Left colon (tissue), 2 donors: Measurements from ENCODE around the gene RBMS1. TPM values are rescaled to one million over a fixed set of nuclear protein-coding genes. Genes with fewer than 3 reads are reported as not detected.
"Not testable (repeated sequence)": the region's sequence is repeated elsewhere in the genome, so short reads cannot be mapped to it uniquely, and the experiment has no call there.

Source experiments
- ATAC-seq: fragments of 200-7000 bp; cut with Tn5 transposase; one replicate; pipeline ENCODE4 v1.9.1; 2020; ENCODE audit warnings: mild to moderate bottlenecking, moderate library complexity
- DNase-seq, 2 donors: peaks; one replicate each; pipeline ENCODE4 v3.0.0-alpha.2; 2020
- intact Hi-C, 2 donors: fragments of 100-400 bp; cut with DNase I in 1 of 2; cut with micrococcal nuclease in 1 of 2; formaldehyde crosslinking; loops; one replicate each; pipeline versions ENCODE4 v1.11.2 to v1.14.0; 2022; cut with DNase I, micrococcal nuclease
- total RNA-seq, 2 donors: library from RNA; stranded (reverse); fragmentation: NEBNext Ultra II Directional; extraction: Animal tissue kit (Norgen Biotek cat#: 25700); gene quantifications; one replicate each; pipeline ENCODE4 v1.2.1, GENCODE V29; 2021
- donor health status: DM: no; HTN: no; CAD: no.
- donor health status: DM: yes; HTN: yes; CAD: no.

The RBMS1 gene
- total RNA-seq, 2 donors from 2014 or later: 7.5 to 18.6 TPM

DNA sequence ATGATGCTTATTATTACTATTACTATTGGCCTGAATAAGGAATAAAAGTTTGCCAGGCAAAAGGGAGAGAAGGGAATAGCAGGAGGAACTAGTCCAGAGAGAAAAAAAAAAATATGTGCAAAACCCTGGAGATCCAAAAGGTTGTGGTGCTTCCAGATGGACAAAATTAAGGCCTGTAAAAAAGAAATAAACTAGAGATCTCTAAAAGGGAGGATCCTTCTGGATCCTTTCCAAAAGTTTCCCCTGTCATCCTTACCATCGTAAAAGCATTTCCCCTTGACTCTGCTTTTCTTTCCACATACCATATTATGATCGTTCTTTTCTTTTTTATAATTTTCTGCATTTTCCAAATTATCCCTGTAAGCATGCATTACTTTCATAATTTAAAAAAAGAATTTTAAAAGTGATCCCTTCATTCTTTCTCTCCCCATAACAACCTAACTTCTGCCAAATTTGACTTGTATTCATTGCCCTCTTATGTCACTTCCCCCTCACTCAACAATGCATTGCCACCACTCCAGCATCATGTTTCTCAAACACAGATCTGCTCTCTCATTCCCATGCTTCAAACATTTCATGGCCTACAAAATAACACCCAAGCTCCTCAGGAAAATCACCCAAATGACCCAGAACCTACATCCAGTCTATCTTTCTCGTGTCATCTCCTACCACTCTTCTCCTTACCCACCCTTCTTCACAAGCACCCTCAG, 40.3 kb downstream of the RBMS1 start:
- DNase-seq (no peak), ATAC-seq (no peak)
- intact Hi-C loops: no loop called here

DNA sequence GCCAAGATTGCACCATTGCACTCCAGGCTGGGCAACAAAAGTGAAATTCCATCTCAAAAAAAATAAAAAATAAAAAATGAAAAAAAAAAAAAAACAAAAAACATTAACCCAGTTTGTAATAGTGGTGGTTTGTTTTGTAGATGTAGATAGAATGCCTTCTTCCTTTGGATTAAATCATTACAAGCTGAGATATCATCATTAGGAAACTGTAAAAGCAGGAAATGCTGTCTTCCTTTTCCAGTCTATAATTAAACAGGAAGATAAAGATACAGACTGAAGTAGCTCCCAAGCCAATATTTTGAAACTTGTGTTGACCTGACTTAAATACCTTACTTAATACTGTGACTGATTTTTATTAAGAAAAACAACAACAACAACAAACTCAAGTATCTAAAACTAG, 43.1 kb downstream of the RBMS1 start:
- ATAC-seq: no peak
- intact Hi-C loops: no loop called here
- DNase-seq: no peak

DNA sequence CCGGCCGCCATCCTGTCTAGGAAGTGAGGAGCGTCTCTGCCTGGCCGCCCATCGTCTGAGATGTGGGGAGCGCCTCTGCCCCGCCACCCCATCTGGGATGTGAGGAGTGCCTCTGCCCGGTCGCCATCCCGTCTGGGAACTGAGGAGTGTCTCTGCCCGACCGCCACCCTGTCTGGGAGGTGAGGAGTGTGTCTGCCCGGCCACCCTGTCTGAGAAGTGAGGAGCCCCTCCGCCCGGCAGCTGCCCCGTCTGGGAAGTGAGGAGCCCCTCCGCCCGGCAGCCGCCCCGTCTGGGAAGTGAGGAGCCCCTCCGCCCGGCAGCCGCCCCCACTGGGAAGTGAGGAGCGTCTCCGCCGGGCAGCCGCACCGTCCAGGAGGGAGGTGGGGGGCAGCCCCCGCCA, 44.8 kb downstream of the RBMS1 start:
- intact Hi-C loops: not testable (repeated sequence)

DNA sequence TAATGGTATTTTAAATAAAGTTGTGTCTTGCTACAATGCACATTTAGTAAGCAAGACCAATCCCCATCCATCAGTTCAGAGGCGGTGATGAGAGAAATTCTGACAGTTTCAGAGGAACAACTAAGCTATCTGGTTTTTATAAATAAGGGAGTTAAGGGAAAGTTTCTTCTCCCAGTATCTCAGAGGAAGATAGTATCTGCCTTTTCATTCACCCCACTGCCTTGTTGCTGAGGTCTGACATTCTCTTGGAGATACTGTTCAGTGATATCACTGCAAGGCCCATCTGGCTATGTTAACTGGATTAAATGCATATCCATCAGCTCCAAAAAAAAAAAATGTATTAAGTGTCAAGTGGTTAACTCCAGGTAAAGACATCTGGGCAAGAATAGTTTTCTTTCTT, 47.9 kb downstream of the RBMS1 start:
- no peak for ATAC-seq
- intact Hi-C loops: no loop called here
- no peak for DNase-seq

More for the DNA sequence above, 44.8 kb downstream of the RBMS1 start:
- ATAC-seq, DNase-seq: not testable (repeated sequence)

DNA sequence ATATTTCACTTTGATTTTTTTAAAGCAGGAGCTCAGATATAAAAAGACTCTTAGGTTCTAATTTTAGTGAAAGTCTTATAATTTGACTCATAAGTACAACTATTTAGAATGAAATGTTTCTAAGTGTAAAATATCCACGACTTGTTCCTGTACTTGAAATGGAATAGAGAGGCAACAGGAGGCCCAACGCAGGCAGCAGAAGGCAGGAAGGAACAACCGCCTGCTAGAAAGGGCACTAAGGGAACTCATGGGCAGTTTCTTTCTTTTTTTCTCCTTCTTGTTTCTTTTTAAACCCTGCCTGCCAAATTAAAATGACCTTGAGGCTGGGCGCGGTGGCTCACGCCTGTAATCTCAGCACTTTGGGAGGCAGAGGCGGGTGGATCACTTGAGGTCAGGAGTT, 51.0 kb downstream of the RBMS1 start:
- intact Hi-C loops: no loop called here
- ATAC-seq: no peak
- no peak for DNase-seq

DNA sequence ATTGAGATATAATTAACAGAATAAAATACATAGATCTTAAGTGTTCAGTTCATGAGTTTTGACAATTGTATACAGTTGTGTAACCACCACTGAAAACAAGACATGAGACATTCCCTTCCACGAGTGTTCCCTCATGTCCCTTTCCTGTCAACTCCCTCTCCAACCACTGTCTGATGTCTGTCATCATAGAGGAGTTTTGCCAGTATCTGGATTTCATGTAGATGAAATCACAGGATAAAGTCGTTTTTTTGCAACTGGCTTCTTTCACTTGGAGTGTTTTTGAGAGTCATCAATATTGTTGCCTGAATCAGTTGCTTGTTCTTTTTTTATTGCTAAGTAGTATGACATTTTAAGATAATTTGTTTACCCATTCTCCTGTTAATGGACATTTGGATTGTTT, 52.7 kb downstream of the RBMS1 start:
- DNase-seq (no peak), ATAC-seq (no peak)
- intact Hi-C loops: no loop called here

DNA sequence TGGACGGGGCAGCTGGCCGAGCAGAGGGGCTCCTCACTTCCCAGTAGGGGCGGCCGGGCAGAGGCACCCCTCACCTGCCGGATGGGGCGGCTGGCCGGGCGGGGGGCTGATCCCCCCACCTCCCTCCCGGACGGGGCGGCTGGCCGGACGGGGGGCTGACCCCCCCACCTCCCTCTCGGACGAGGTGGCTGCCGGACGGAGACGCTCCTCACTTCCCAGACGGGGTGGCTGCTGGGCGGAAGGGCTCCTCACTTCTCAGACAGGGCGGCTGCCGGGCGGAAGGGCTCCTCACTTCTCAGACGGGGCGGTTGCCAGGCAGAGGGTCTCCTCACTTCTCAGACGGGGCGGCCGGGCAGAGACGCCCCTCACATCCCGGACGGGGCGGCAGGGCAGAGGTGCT, 54.6 kb downstream of the RBMS1 start:
- DNase-seq, ATAC-seq, intact Hi-C loops: not testable (repeated sequence)

DNA sequence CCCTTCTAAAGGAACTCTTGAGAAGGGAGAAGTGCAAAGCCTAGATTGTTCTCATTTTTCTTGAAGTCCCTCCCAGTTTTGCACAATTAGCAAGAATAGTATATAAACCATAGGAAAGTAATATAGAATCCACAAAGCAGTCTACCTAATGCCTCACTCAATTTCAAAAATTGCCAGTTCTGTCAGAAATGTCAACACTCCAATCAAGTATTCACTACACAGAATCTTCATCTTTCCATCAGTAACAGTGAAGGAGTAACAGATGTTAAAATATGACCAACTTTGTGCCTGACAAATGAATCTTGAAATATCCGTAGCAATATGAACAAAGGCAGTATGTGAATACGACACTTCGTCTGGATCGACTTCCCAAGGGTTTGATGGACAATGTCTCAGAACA, 56.3 kb downstream of the RBMS1 start:
- no peak for ATAC-seq
- DNase-seq: no peak
- intact Hi-C loops: no loop called here

DNA sequence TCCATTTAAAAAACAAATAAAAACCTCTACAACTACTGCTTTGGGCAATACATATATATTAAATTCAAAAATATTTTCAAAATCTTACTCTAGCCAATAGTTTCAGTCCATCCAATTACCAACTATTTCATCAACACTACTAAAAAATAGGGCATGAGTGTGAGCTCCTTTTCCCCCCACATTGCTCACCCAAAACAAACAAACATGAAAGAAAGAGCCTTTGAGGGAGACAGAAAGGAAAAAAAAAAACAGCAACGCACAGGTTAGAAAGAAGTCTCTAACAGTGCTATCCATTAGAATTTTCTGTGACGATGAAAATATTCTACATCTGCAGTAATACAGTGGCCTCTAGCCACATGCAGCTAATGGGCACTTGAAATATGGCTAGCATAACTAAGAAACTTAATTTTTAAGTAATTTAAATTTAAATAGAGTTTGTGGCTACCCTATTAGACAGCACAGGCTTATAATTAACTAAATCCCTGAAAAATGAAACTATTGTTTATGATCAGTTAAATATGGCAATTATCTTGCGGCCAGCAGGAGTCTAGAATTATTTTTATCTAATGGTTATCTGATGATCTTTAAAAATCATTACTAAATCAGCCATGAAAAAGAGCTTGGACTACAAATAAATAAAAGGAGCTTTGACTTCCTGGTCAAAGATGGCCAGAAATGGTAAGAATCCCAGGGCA, 59.2 kb downstream of the RBMS1 start:
- intact Hi-C loops: no loop called here
- ATAC-seq (no peak), DNase-seq (no peak)

DNA sequence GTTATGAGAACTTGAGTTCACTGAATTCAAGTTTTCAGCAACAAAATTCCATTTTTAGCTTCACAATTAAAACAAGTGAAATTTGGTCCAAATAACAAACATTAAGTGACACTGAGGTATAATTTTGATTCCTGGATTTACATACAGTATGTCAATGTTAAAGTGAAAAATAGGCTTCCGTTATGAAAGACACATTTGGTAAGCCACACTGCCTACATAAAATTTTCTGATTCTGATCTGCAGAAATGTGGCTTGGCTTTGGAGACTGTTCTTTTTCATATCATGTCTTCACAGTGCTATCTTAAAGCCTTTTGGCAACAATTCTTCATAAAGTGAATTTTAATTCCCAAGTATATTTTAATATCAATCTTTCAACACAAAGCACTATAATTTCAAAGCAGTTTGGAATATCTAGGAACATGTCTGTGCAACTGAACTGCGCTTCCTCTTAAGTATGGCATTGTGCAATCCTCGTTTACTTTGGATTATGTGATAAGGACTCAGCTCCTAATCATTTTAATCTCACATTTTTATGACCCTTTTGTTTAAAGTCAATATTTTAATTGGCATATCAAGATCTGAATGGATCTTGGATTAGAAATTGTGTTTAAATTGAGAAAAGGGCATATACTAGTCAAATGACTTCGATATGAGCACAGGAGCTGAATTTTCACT, 60.0 kb downstream of the RBMS1 start:
- intact Hi-C loops: no loop called here
- DNase-seq (no peak), ATAC-seq (peak; percentile 99)

DNA sequence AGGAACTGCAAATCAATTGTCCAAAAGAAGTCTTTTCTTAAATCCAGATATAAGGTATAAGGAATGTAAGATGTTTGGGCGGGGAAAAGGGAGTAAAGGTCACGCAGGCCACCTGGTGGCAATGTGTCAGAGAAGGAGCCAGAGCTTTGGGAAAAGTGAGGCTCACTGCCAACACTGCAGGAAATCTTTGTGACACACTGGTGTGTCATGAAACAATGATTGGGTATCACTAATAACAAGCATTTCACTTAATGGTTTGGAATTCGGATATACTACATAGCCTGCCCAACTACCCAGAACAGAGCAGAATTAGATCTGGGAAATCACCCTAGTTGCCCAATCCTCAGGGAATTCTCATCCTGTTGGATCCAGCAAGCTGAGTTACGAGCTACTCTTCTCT, 61.0 kb downstream of the RBMS1 start:
- no peak for ATAC-seq
- DNase-seq: no peak
- intact Hi-C loops: no loop called here

DNA sequence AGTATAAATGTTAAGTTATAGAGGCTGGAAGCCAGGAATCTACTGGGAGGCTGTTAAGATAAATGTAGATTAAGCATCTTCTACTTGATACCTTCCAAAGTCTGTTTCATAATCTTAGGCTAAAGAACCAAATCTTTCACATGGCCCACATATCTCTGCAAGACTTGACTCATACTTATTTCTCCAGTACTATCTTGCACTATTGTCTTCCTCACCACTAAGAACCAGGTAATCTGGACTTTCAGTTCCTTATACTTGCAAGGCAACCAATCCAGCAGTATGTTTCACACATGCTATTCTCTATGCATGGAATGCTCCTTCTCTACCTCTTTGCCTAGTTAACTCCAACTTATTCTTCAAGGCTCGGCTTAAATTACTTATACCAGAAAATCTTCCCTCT, 62.2 kb downstream of the RBMS1 start:
- DNase-seq: no peak
- no peak for ATAC-seq
- intact Hi-C loops: no loop called here

DNA sequence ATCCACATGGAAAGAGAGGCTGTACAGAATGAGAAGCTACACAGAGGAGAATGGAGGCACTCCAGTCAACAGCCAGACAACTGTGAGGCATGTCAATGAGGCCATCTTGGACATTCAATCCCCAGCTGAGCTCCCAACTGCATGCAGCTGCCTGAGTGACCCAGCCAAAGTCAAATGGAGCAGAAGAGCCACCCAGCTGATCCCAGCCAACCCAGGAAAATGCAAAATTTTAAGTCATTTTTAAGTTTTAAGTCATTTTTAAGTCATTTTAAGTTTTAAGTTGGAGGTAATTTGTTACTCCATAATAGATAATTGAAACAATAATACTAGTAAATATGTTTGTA, 63.6 kb downstream of the RBMS1 start:
- DNase-seq (no peak), ATAC-seq (no peak)
- intact Hi-C loops: no loop called here

DNA sequence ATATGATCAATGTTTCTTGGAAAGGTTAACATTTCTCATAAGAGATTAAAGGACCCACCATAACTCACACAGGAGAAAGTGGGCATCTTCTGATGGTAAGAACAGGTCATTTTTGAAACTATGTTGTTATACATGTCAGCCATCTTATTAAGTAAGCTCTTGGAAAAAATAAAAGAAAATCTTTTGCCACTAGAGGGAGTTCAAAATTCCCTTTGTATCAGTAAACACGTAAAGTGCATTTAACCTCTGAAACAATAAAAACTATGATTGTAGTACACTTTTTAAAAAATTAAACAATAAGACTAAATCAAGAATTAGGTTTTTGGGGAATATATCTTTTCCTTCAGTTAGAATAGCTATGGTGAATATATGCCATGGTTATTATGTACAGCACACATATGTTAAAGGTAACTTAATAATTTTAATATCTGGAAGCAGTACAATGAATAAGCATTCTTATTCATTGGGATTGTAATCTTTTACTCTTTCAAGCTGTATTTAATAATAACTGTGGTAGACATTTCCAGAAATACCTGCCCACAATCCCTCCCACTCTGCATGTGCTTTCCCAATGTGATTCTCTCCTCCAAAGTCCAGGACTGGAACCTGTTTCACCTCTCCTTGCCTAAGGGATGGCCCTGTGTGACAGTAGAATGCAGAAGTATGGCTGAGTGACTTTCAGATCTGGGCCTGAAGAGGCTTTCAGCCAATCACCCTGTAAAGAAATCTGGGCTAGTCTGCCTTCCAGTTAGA, 64.2 kb downstream of the RBMS1 start:
- intact Hi-C loops: no loop called here
- ATAC-seq: no peak
- DNase-seq: no peak

DNA sequence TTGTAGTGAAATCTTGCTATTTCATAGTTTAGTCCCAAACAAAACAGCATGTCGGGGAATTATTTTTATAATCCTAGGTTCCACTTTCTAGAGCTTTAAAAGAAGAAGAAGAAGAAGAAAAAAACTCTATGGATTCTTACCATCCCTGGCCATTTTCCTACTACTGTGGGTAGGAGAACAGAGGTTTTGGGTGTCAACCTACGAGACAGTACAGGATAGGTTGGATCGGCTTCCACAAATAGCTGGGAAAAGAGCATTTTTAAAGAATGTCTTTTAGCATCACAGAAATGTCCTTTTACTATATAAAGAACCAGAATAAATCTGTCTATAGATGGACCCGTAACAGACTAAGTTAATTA, 65.2 kb downstream of the RBMS1 start:
- ATAC-seq: no peak
- no peak for DNase-seq
- intact Hi-C loops: no loop called here

DNA sequence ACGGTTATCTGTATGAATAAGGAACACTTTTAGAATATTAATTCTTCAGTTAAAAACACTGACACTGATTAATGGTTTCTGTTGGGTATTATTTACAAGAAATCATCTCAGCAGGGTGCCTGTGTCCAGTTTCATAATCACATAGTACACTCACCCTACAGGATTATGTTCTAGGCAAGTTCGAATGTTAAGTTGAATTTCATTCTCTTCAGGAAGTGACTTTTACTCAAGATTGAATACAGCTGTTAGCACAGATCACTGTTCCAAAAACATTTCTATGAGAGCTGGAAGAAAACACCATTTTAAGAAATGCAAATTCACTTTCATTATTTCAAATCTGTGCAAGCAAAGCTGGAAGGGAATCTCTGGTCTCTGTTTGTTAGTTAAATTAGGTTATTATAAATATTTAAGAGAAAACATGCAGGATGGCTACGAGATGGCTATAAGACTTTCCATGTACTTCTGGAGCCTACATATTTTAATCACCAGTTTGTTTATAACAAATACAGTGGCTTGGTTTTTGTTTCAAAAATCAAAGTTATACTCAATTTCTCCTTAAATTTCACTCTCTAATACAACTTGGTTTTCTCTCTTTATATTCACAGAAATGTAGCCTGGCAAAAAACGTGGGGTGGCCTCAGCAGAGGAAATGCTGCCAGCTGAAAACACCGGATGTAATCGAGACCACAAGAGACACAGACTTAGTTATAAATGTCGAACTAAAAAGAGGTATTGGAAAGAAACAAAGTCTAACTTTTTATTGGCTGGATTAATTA, 65.8 kb downstream of the RBMS1 start:
- intact Hi-C loops: no loop called here
- peak in 1 of 2 donors; percentile 35 for DNase-seq

DNA sequence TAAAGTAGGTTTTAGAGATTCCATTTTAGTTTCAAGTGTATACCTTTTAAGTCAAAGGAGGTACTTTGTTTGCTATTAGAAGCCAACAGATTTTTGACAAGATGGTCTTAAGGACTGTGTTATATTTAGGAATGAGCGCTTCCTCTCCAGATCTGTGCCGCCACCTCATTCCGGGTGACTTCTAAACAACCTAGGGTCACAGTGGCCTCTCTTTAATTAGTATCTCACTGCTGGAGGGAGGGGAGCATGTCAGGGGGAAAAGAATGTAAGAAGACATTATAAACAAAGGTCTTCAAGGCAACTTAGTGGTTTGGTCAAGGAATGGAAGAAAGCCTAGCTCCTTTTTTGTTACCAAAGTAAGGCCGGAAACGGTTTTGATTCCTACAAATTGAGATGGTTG, 67.0 kb downstream of the RBMS1 start:
- intact Hi-C loops: no loop called here
- ATAC-seq (no peak), DNase-seq (no peak)

More for the DNA sequence above, 65.8 kb downstream of the RBMS1 start:
- no peak for ATAC-seq

DNA sequence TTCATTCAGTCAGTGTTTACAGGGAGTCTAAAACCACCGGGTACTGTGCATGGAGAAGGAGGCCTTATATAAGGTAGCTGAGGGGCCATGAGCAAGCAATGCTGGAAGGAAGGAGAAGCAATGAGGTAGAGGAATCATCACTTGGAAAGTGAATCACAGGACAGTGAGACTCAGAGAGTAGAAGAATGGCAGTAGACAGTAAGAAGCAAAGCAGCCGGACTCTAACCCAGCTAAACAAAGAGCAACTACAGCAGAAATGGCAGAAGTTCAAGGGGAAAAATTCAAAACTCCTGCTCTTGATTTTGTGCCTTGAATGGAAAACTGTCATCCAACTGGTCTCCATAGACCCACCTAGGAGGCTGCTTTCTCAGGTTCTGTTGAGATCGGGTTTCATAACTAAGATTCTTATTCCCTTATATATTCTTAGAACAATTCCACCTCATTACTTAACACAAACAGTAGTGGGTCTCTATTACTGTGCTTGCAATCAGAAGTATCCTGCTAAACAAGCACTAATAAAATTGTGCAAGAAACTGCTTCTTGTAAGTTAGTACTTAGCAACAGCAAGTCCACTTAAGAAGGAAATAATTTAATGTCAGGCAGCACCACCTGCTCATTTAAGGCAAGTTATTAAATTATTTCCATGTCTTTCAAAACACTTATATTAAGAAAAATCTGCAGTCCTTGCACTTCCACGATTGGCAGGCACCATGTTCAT, 68.0 kb downstream of the RBMS1 start:
- no peak for DNase-seq
- intact Hi-C loops: no loop called here
- ATAC-seq: no peak
